ENCODE data around the gene RAPGEF6.

Gene RAPGEF6

GRCh38 chr5:131413605-131414559 is 221.1 kb downstream of the RAPGEF6 start:
- Histone ChIP-seq H3K27ac (replicated peaks) (no peak overlapping the region), H3K27me3 (ENCODE audit: insufficient read depth, poor library complexity, severe bottlenecking) (no peaks in the 10 kb centered on the region), H3K4me3 (replicated peaks; ENCODE audit: insufficient read depth, low read length) (no peak overlapping the region)
- TF ChIP-seq GABPA (IDR thresholded peaks at IDR 0.05; ENCODE audit: low read depth), result no peak
- no peak for TF ChIP-seq CTCF (IDR thresholded peaks at IDR 0.05; ENCODE audit: insufficient read depth, low read length)
- TF ChIP-seq POLR2AphosphoS5 (IDR thresholded peaks at IDR 0.05; ENCODE audit: low read depth), result no peak
- TF ChIP-seq REST (IDR thresholded peaks at IDR 0.05; ENCODE audit: insufficient replicate concordance, low read depth), result no peak
- TF ChIP-seq SPI1 (IDR thresholded peaks at IDR 0.05; ENCODE audit: borderline replicate concordance, low read depth), result no peak
- no peak for DNase-seq (ENCODE audit: low read depth in 1 of 2, low spot score in 1 of 2)

GRCh38 chr5:131406975-131407638 is 227.9 kb downstream of the RAPGEF6 start:
- Histone ChIP-seq H3K4me3 (replicated peaks; ENCODE audit: insufficient read depth, low read length) (no peak overlapping the region), H3K27ac (replicated peaks) (no peak overlapping the region), H3K27me3 (ENCODE audit: insufficient read depth, poor library complexity, severe bottlenecking) (no peaks in the 10 kb centered on the region)
- TF ChIP-seq POLR2AphosphoS5 (IDR thresholded peaks at IDR 0.05; ENCODE audit: low read depth) (no peak), SPI1 (IDR thresholded peaks at IDR 0.05; ENCODE audit: borderline replicate concordance, low read depth) (no peak), CTCF (IDR thresholded peaks at IDR 0.05; ENCODE audit: insufficient read depth, low read length) (no peak), REST (IDR thresholded peaks at IDR 0.05; ENCODE audit: insufficient replicate concordance, low read depth) (no peak), GABPA (IDR thresholded peaks at IDR 0.05; ENCODE audit: low read depth) (no peak)
- no peak for DNase-seq (ENCODE audit: low read depth in 1 of 2, low spot score in 1 of 2)

GRCh38 chr5:131406076-131406475 is 229.0 kb downstream of the RAPGEF6 start:
- Histone ChIP-seq H3K27me3 (ENCODE audit: insufficient read depth, poor library complexity, severe bottlenecking) (no peaks in the 10 kb centered on the region), H3K27ac (replicated peaks) (no peak overlapping the region), H3K4me3 (replicated peaks; ENCODE audit: insufficient read depth, low read length) (no peak overlapping the region)
- no peak for DNase-seq (ENCODE audit: low read depth in 1 of 2, low spot score in 1 of 2)
- TF ChIP-seq CTCF (IDR thresholded peaks at IDR 0.05; ENCODE audit: insufficient read depth, low read length) (no peak), GABPA (IDR thresholded peaks at IDR 0.05; ENCODE audit: low read depth) (no peak), REST (IDR thresholded peaks at IDR 0.05; ENCODE audit: insufficient replicate concordance, low read depth) (no peak), SPI1 (IDR thresholded peaks at IDR 0.05; ENCODE audit: borderline replicate concordance, low read depth) (no peak), POLR2AphosphoS5 (IDR thresholded peaks at IDR 0.05; ENCODE audit: low read depth) (no peak)
